ENCODE data around the gene RNF25. TPM values are rescaled to one million over a fixed set of nuclear protein-coding genes. Genes with fewer than 3 reads are reported as not detected.

Gene RNF25
- total RNA-seq, 2 experiments from 2014 or later, result 22.0 to 25.7 TPM

DNA sequence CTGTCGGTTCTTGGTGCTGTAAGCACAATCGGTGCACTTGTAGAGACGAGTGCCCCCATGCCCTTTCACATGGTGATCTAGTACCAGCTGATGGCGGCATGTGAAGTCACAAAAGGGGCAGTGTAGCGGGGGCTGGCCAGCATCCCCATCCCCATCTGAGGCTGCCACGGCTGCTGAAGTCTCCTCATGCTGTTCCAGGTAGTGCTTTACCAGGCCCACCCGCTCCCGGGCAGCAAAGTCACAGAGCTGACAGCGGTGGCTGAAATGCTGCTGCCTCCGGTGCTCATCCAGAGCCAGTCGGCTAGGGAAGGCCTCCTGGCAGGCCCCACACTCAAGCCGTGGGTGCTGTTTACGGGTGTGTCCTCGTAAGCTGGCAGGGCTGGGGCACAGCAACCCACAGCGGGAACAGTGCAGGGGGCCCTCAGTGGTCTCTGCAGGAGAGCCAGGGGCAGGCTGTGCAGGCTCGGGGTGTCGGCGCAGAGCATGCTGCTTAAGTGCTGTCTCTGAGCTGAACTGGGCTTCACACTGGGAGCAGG is 29.6 kb downstream of the RNF25 start:
- H3K4me3 Mint-ChIP-seq, result no peak overlapping the region
- no peaks in the 10 kb centered on the region for H3K27me3 Mint-ChIP-seq
- H3K27ac Mint-ChIP-seq, result no peak overlapping the region
- no peaks in the 10 kb centered on the region for H3K4me1 Mint-ChIP-seq
- CTCF ChIA-PET, result no interaction called here
- no peak for ATAC-seq
- H3K36me3 Mint-ChIP-seq, result peaks cover 41% of the 10 kb centered on the region
- DNase-seq, result no peak
- H3K9me3 Mint-ChIP-seq (ENCODE audit: low read depth), result no peaks in the 10 kb centered on the region

DNA sequence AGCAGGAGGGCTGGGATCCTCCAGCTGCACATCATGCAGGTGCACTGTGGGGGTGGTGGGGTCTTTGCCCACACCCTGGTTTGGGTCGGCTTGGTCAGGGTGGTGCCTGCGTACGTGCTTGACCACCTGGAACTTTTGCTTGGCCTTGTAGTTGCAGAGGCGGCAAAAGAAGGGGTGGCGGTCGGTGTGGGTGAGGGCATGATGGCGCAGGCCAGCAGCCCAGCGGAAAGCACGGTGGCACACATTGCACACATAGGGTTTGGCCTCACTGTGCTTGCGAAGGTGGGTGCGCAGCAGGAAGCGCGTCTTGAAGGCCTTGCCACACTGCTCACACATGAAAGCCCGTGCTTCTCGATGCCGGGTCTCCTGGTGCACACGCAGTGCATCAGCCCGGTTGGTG is 33.4 kb downstream of the RNF25 start:
- H3K27me3 Mint-ChIP-seq, result no peaks in the 10 kb centered on the region
- H3K27ac Mint-ChIP-seq, result no peak overlapping the region
- DNase-seq (no peak), ATAC-seq (no peak)
- CTCF ChIA-PET, result interaction anchor here (1.3 kb wide), 1 partner anchor 12 kb away, joined by 3 read pairs; no protein-coding TSS in a partner anchor
- peaks cover 45% of the 10 kb centered on the region for H3K36me3 Mint-ChIP-seq
- no peaks in the 10 kb centered on the region for H3K4me1 Mint-ChIP-seq
- no peaks in the 10 kb centered on the region for H3K9me3 Mint-ChIP-seq (ENCODE audit: low read depth)
- H3K4me3 Mint-ChIP-seq, result no peak overlapping the region

DNA sequence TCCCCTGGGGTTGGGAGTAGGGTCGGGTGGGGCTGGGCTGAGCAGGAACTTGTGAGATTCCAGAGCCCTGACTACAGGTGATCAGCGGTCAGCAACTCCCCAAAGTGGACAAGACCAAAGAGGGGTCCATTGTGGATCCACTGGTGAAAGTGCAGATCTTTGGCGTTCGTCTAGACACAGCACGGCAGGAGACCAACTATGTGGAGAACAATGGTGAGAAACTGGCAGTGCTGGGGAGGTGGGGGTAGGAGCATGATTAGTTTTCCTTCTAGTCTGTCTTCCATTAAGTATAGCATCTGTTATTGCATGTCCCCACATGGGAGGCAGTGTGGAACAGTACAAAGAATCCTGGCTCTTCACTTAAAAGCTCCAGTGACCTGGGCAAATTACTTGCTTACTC is 36.1 kb downstream of the RNF25 start:
- H3K4me3 Mint-ChIP-seq, result no peak overlapping the region
- H3K9me3 Mint-ChIP-seq (ENCODE audit: low read depth), result no peaks in the 10 kb centered on the region
- H3K36me3 Mint-ChIP-seq, result peaks cover 44% of the 10 kb centered on the region
- no peak overlapping the region for H3K27ac Mint-ChIP-seq
- CTCF ChIA-PET, result no interaction called here
- H3K27me3 Mint-ChIP-seq, result no peaks in the 10 kb centered on the region
- ATAC-seq (no peak), DNase-seq (no peak)
- H3K4me1 Mint-ChIP-seq, result no peaks in the 10 kb centered on the region

- ATAC-seq, result no peak
- no peak overlapping the region for H3K27ac Mint-ChIP-seq
- peaks cover 12% of the 10 kb centered on the region for H3K4me1 Mint-ChIP-seq
- H3K9me3 Mint-ChIP-seq (ENCODE audit: low read depth), result no peaks in the 10 kb centered on the region
- H3K27me3 Mint-ChIP-seq, result no peaks in the 10 kb centered on the region
- CTCF ChIA-PET, result interaction anchor here (0.7 kb wide), 1 partner anchor 56 kb away, joined by 3 read pairs; no protein-coding TSS in a partner anchor
- peaks cover 14% of the 10 kb centered on the region for H3K36me3 Mint-ChIP-seq
- H3K4me3 Mint-ChIP-seq, result no peak overlapping the region
- no peak for DNase-seq
Observed at GRCh38 chr2:218631837-218632236, 40.0 kb downstream of the RNF25 start.

GRCh38 chr2:218627939-218628338 is 43.9 kb downstream of the RNF25 start:
- Mint-ChIP-seq H3K27ac (no peak overlapping the region), H3K9me3 (ENCODE audit: low read depth) (no peaks in the 10 kb centered on the region), H3K4me3 (no peak overlapping the region), H3K36me3 (no peaks in the 10 kb centered on the region), H3K27me3 (no peaks in the 10 kb centered on the region), H3K4me1 (peaks cover 12% of the 10 kb centered on the region)
- ATAC-seq (peak; percentile 79), DNase-seq (no peak)
- CTCF ChIA-PET, result interaction anchor here (0.7 to 1.3 kb wide), 2 partner anchors 32 to 219 kb away, joined by 3 to 4 read pairs; partner anchors contain the start of genes BCS1L and ZNF142

DNA sequence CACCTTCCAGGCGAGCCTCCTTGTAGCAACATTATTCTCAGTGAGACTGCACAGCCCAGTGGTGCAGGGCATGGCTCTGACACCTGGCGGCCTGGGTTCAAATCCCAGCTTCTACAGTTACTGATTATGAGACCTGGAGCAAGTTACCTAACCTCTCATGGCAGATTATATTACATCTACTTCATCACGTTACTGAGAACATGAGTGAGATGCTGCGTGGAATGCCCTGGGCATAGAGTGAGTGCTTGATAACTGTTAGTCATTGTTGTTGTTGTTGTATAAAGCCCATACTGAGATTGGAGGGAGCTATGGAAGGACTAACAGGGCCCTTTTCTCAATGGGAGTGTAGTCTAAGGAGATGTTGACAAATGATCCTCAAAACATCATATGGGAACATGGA is 45.4 kb downstream of the RNF25 start:
- DNase-seq (no peak), ATAC-seq (no peak)
- H3K9me3 Mint-ChIP-seq (ENCODE audit: low read depth), result no peaks in the 10 kb centered on the region
- H3K27ac Mint-ChIP-seq, result no peak overlapping the region
- no peaks in the 10 kb centered on the region for H3K36me3 Mint-ChIP-seq
- CTCF ChIA-PET, result no interaction called here
- peaks cover 12% of the 10 kb centered on the region for H3K4me1 Mint-ChIP-seq
- H3K27me3 Mint-ChIP-seq, result no peaks in the 10 kb centered on the region
- no peak overlapping the region for H3K4me3 Mint-ChIP-seq

DNA sequence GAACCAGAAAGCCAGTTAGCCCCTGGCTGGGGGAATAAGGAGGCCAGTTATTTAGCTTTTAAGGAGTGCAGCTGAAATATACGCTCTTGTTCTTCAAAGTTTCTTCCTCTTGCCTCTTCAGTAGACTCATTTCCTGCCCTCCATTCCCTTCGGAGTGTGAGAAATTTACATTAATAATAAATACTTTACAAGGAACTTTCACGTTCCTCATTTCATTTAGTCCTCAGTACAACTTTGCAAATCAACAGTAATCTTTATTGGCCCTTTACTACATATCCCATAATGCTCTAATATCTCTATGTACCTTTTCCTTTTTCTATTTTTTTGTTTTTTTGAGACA is 48.5 kb downstream of the RNF25 start:
- no peaks in the 10 kb centered on the region for H3K36me3 Mint-ChIP-seq
- CTCF ChIA-PET, result interaction anchor here (0.6 kb wide), 1 partner anchor 41 kb away, joined by 3 read pairs; no protein-coding TSS in a partner anchor
- no peak for ATAC-seq
- no peak for DNase-seq
- H3K4me1 Mint-ChIP-seq, result peaks cover 8% of the 10 kb centered on the region
- no peaks in the 10 kb centered on the region for H3K9me3 Mint-ChIP-seq (ENCODE audit: low read depth)
- no peak overlapping the region for H3K27ac Mint-ChIP-seq
- no peak overlapping the region for H3K4me3 Mint-ChIP-seq
- H3K27me3 Mint-ChIP-seq, result no peaks in the 10 kb centered on the region

DNA sequence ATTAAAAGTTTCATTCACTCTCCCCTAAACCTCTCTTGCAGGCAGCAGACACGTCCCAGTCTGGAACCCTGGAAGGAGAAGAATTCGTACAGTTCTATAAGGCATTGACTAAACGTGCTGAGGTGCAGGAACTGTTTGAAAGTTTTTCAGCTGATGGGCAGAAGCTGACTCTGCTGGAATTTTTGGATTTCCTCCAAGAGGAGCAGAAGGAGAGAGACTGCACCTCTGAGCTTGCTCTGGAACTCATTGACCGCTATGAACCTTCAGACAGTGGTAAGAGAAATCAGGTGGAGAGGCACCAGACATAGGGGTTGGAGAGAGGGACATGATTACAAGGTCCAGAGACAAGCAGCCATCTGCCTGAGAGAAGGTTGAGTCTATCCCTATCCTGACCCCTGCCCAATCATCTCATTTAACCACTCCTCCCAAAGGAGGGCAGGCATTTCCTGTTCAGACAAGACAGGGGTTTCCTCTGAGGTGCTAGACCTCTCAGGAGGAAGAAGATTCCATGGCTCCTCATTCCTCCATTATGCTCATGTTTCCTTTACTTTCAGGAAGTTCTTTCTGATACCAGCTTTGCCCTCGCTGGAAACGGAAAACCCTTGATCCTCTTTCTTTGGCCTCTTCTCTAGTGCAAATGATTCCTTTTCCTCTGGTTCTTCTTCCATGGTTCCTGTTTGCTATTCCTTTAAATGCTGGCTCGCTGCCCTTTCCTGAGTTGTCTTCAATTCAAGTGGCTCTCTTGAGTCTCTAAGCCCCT is 49.0 kb downstream of the RNF25 start:
- CTCF ChIA-PET, result interaction anchor here (0.6 kb wide), 1 partner anchor 40 kb away, joined by 3 read pairs; no protein-coding TSS in a partner anchor

GRCh38 chr2:218621007-218621406 is 50.8 kb downstream of the RNF25 start:
- Mint-ChIP-seq H3K4me3 (no peak overlapping the region), H3K36me3 (no peaks in the 10 kb centered on the region), H3K4me1 (no peaks in the 10 kb centered on the region), H3K9me3 (ENCODE audit: low read depth) (no peaks in the 10 kb centered on the region), H3K27me3 (no peaks in the 10 kb centered on the region), H3K27ac (no peak overlapping the region)
- DNase-seq (no peak), ATAC-seq (no peak)
- CTCF ChIA-PET, result interaction anchor here (0.7 to 1.2 kb wide), 2 partner anchors 32 to 354 kb away, joined by 3 to 5 read pairs; no protein-coding TSS in a partner anchor

More for the DNA sequence above, 49.0 kb downstream of the RNF25 start:
- no peak for ATAC-seq
- Mint-ChIP-seq H3K27me3 (no peaks in the 10 kb centered on the region), H3K9me3 (ENCODE audit: low read depth) (no peaks in the 10 kb centered on the region), H3K4me3 (no peak overlapping the region), H3K4me1 (peaks cover 3% of the 10 kb centered on the region), H3K27ac (no peak overlapping the region), H3K36me3 (no peaks in the 10 kb centered on the region)
- no peak for DNase-seq

DNA sequence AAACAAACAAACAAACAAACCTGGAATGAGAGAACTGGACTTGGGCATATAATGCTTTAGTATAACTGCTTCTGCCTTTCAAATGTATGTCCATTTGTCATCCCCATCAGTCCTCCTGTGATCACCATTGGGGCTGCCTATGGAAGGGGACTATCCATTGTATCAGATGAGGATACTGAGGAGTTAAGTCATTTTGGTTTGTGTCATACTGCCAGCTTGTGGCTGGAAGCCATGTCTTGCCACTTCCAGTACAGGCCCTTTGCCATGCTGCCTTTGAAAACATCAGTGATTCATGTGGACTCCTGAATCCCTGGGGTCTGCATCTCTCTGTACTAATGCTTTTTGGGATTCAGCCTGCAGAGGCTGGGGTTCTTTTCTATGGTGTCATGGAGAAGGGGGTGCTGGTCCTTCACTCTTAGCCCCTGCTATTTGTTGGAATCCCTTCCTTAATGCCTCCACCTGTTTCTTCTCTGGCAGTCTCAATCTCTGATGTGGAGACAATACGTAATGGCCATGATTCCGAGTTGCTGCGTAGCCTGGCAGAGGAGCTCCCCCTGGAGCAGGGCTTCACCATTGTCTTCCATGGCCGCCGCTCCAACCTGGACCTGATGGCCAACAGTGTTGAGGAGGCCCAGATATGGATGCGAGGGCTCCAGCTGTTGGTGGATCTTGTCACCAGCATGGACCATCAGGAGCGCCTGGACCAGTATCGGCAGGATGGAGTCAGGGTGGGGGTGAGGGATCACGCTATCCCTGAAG is 53.5 kb downstream of the RNF25 start:
- ATAC-seq, result no peak
- no peaks in the 10 kb centered on the region for H3K4me1 Mint-ChIP-seq

GRCh38 chr2:218615868-218616315 is 55.9 kb downstream of the RNF25 start:
- no peak for ATAC-seq
- Mint-ChIP-seq H3K36me3 (no peaks in the 10 kb centered on the region), H3K4me3 (no peak overlapping the region), H3K9me3 (ENCODE audit: low read depth) (no peaks in the 10 kb centered on the region), H3K27me3 (peaks cover 11% of the 10 kb centered on the region), H3K4me1 (no peaks in the 10 kb centered on the region), H3K27ac (no peak overlapping the region)
- CTCF ChIA-PET, result interaction anchor here (1.3 kb wide), 1 partner anchor 231 kb away, joined by 5 read pairs; no protein-coding TSS in a partner anchor
- no peak for DNase-seq

More for the DNA sequence above, 53.5 kb downstream of the RNF25 start:
- no peaks in the 10 kb centered on the region for H3K9me3 Mint-ChIP-seq (ENCODE audit: low read depth)
- H3K36me3 Mint-ChIP-seq, result no peaks in the 10 kb centered on the region
- DNase-seq, result no peak
- no peaks in the 10 kb centered on the region for H3K27me3 Mint-ChIP-seq
- CTCF ChIA-PET, result interaction anchor here (1.1 kb wide), 1 partner anchor 316 kb away, joined by 3 read pairs; no protein-coding TSS in a partner anchor
- no peak overlapping the region for H3K27ac Mint-ChIP-seq
- H3K4me3 Mint-ChIP-seq, result no peak overlapping the region

Measured in activated CD8-positive, alpha-beta memory T cell treated with anti-CD3 and anti-CD28 coated beads, Interleukin-2, amount 10 ng/mL, durations not matched to agents 7 days and 5 days (primary cell).